Measurements from ENCODE around the gene RPS19BP1. TPM values are rescaled to one million over a fixed set of nuclear protein-coding genes. Genes with fewer than 3 reads are reported as not detected.
"Not testable (repeated sequence)": the region's sequence is repeated elsewhere in the genome, so short reads cannot be mapped to it uniquely, and the experiment has no call there.

RPS19BP1 gene
- total RNA-seq, 1 donor from 2014 or later, result 58.2 TPM

DNA sequence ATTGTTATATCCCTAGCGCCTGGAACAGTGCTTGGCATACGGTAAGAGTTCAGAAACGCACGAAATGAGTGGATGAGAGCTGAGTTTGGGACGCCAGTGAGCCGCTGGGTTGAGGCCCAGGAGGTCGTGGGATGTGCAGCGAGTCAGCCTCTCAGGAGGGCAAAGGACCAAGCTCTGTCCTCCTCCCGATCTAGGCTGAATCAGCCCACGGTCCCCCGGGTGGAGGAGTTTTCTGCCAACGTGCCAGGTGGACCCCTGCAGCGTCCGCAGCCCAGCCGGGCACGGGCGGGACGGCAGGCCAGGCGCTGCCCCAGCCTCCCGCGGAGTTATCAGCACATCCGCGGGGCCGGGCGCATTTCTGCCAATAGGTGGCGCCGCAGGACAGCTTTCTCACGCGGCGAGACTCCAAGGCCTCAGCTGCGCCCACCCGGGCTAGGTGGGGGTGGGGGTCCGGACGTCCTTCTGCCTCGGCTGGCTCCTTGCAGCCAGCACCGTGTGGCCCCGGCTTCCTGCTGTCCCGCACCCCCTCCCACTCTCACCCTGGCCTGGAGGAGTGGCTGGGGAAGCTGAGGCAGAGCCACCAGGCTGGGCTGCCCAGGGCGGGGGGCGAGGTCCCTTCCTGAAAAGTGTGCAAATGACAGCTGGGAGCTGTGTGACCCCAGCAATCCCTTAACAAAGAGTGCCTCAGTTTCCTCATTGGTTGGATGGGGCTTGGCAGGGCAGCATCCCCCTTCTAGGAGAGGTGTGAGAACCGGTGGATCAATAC, 2.2 kb upstream of the RPS19BP1 start:
- intact Hi-C loops (cut with DNase I), result loop anchor here (5.0 kb wide), 1 partner anchor 488 kb away; no protein-coding TSS in a partner anchor
- DNase-seq (ENCODE audit: low spot score), result peak; percentile 93
- ATAC-seq, result peak; percentile 47

DNA sequence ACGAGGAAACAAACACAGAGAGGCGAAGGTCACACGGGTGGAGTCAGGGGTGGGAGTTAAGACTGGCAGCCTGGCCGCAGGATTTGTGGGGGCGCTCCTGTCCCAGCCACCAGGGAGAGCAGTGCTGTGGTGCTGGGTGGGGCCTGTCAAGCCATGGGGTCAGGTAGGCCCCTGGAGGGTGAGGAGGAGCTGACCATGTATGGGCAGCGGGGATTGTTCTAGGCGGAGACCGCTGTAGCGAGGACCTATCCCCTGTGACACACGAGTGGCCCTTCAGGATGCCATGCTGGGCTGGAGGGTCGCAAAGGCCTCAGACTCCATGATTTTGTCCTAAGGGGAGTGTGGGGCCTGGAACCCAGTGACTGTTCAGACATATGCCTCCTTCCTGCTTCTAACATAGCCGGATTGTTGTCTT, 1.6 kb upstream of the RPS19BP1 start:
- intact Hi-C loops (cut with DNase I), result no loop called here
- no peak for DNase-seq (ENCODE audit: low spot score)

DNA sequence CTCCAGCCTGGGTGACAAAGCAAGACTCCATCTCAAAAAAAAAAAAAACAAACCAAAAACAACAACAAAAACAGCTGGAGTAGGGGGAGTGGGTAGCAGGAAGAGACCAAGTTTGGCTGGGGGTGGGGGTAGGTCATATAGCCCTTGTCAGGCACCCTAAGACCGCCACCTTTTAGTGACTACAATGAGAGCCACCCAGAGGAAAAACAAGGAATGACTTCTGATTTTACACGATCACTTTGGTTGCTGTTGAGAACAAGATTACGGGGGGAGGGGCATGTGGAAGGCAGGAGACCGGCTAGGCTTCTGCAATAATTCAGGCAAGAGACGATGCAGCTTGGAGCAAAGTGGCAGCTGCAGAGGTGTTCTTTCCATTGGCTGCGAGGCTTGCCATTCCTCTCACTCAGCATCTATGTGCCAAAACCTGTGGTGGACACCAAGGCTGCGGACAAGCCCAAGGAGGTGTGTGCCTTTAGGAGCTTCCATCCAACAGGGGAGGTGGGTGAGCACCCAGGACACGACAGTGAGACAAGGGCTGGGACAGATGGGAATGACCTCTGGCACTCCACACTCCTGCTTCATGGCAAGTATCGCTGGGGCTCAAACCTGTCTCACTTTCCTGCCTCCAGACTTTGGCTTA, 1.7 kb downstream of the RPS19BP1 start:
- DNase-seq (ENCODE audit: low spot score) (peak; percentile 62), ATAC-seq (no peak)
- intact Hi-C loops (cut with DNase I), result no loop called here

More for the DNA sequence above, 1.6 kb upstream of the RPS19BP1 start:
- ATAC-seq, result no peak

DNA sequence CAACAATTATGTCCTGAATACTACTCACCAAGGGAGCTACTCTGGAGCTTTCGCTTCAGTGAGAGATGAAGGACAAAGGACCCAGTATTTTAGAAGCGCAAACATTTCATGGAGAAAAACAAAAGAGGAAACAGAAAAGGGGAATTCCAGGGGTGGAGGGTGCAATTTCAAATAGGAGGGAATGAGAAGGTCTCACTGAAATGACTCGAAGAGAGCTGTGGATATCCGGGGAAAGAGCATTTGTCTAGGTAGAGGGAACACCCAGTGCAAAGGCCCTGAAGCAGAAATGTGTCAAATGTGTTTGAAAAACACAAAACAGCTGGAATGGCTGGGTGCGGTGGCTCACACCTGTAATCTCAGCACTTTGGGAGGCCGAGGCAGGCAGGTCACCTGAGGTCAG, 2.4 kb downstream of the RPS19BP1 start:
- ATAC-seq (no peak), DNase-seq (ENCODE audit: low spot score) (no peak)
- intact Hi-C loops (cut with DNase I), result no loop called here

DNA sequence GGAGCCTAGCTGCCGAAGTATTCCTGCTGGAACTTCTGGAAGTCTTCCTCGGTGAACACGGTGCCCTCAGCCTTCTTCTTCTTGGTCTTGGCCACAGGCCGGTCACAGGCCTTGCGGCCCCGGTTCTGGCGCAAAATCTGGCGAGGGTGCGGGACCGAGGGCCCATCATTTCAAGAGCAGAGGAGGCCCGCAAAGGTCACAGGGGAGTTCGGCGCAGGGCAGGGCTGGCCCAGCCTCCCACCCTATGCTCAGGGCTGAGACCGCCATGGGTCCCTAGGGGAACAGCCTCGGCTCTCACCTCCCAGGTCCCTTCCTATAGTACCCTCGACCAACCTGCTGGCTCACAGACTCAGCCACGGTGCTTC, 3.1 kb downstream of the RPS19BP1 start:
- no peak for DNase-seq (ENCODE audit: low spot score)
- ATAC-seq, result no peak
- intact Hi-C loops (cut with DNase I), result loop anchor here (10.0 kb wide), 2 partner anchors 125 to 355 kb away; no protein-coding TSS in a partner anchor

DNA sequence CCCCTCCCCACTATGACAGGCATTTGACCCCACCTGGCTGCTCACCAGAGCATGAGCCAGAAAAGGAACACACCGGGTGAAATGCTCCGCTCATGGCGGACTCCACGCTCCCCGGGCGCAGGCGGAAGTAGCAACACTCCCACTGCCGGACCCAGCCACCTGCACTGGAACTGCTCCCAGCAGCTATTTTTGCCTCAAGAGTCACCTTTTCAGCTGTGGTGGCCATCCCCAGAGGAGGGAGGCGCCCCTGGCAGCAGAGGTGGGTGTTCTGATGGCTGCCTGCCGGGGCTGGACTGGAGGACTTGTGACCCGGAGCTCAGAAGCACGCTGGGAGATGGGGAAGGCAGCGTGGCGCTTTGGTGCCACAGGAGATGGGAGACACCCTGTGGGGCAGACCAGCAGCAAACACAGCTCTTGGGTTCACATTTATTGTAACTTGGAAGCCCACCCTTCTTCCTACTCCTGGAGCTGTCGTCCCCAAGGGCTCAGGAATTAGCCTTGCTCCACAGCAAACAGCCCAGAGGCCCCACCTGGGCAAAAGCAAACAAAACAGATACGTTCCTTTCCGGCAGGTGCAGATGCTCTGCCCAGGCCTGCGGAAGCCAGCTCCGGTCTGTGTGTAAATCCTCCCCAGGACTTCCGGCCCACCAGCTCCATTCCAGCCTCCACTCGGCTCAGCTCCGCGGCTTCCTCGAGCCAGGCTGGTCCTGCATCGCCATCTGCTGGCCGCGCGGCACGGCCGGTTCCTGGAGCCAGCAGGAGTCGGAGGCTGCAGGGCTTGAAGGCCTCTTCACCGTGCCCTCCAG, 3.7 kb downstream of the RPS19BP1 start:
- intact Hi-C loops (cut with DNase I), result loop anchor here (10.0 kb wide), 2 partner anchors 124 to 354 kb away; no protein-coding TSS in a partner anchor
- ATAC-seq, result peak; percentile 62
- DNase-seq (ENCODE audit: low spot score), result peak; percentile 95

DNA sequence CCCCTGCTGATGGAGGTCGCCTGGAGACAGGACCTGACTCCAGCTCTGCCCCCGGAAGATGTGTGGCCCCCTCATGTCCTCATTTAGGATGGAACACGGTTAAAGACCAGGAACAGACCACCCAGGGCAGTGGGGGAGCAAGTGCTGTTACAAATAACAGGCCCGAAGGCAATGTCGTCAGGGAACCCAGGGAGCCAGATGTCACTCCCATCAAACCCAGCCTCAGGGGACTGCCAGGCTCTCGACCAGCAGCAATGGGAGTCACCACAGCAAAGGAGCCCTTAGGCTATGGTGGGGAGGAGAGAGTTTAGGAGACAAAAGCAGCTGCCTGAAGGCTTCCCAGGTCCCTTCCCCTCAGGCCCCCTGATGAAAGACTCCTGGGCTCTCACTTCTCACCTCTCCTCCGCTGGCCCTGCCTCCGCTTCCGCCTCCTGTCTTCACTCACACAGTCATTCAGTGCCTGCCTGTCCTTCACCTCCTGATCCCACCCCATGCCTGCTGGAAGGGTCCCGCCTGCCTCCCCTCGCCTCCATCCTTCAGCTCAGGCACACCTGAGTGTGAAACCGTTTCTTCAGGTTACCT, 4.4 kb downstream of the RPS19BP1 start:
- no peak for DNase-seq (ENCODE audit: low spot score)
- intact Hi-C loops (cut with DNase I), result loop anchor here (10.0 kb wide), 2 partner anchors 123 to 353 kb away; no protein-coding TSS in a partner anchor
- no peak for ATAC-seq

DNA sequence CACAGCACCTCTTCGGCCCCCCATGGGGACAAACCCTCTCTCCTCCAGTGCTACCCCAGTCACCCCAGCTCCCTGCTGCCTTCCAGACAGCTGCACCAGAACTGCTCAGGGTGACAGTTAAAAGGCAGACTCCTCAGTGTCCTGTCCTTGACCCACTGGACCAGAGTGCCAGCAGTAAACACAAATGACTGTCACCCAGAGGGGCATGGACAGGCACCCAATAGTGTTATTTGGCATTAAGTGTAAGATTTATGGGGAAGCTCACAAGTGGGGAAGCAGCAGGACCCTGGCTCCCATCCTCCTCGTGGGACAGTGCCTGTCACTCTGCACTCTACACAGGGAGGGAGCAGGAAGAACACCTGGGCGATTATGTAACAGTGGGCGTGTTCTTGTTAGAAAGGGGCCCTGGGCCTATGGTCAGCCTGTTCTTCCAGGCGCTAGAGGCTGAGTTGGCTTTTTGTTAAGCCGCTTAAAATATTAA, 5.0 kb downstream of the RPS19BP1 start:
- no peak for ATAC-seq
- intact Hi-C loops (cut with DNase I), result loop anchor here (10.0 kb wide), 2 partner anchors 123 to 353 kb away; no protein-coding TSS in a partner anchor
- no peak for DNase-seq (ENCODE audit: low spot score)

DNA sequence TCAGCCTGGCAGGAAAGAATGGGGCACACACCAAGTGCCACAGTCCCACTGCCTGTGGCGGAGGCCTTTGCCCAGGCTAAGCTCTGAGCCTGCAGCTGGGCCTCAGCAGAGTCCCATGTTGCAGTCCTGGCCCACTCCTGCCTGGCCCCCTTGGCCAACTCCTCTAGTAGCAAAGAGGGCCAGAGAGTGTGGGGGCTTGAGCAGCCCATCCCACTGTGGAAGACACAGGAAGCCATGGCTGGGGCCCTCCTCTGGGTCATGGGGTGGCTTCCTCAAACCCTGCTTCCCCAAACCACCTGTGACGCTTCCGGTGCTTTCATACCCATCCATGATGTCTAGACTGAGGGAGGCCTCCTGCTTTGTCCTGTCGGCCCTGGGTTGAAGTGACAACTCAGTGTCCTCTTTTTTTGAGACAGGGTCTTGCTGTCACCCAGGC, 5.8 kb downstream of the RPS19BP1 start:
- ATAC-seq (no peak), DNase-seq (ENCODE audit: low spot score) (no peak)
- intact Hi-C loops (cut with DNase I), result loop anchor here (10.0 kb wide), 2 partner anchors 122 to 352 kb away; no protein-coding TSS in a partner anchor

DNA sequence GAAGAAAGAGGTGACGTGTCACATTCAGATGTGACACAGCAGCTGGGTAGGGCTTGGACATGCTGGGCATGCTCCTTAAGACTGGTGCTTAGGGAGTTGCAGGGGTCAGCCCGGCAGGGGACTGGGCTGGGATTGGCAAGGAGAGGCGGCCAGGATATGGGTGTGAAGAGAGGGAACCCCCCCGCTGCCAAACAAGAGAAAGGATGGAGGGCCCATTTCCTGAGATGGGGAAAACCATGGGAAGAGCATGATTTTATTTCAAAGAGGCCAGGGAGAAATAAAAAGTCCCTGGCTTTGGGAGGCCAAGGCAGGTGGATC, 6.9 kb downstream of the RPS19BP1 start:
- intact Hi-C loops (cut with DNase I), result loop anchor here (10.0 kb wide), 2 partner anchors 121 to 351 kb away; no protein-coding TSS in a partner anchor
- DNase-seq (ENCODE audit: low spot score) (no peak), ATAC-seq (no peak)

DNA sequence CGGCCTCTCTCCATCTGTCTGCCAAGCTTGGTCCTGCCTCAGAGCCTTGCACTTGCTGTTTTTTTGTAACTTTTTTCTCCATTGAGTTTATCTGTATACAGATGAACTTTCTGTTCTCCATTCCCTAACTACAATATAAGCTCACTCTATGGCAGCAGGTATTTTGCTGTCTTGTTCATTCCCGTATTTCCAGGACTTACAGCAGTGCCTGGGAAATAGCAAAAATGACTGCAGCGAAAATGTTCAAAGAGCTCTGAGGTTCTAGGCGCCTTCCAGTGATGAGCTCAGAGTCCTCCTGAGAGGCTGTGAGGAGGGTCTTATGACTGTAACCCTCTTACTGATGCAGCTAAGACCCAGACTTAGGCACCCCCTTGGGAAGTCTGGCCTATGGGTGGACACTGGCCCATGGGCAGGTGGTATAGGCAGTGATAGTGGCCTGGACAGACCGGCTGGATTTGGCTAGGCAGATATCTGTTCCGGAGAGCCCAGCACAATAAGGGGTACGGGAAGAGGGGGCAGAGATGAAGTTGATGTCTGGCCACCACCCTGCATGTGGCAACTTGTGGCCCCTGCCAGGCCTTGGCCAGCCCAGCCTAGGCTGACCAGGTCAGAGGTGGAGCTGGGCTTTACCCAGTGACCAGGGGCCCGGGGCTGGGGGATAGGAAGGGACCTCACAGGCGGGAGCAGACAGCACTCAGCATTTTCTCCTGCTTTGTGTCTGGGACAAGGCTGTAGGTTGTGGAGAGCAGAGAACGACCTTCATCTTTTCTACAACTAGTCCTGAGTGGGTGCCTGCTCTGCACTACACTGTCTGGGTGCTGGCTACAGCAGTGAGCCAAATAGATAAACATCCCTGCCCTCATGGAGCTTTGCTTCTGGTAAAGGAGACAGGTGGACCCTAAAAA, 7.5 kb downstream of the RPS19BP1 start:
- intact Hi-C loops (cut with DNase I), result loop anchor here (10.0 kb wide), 2 partner anchors 120 to 350 kb away; no protein-coding TSS in a partner anchor
- no peak for ATAC-seq
- DNase-seq (ENCODE audit: low spot score), result no peak

DNA sequence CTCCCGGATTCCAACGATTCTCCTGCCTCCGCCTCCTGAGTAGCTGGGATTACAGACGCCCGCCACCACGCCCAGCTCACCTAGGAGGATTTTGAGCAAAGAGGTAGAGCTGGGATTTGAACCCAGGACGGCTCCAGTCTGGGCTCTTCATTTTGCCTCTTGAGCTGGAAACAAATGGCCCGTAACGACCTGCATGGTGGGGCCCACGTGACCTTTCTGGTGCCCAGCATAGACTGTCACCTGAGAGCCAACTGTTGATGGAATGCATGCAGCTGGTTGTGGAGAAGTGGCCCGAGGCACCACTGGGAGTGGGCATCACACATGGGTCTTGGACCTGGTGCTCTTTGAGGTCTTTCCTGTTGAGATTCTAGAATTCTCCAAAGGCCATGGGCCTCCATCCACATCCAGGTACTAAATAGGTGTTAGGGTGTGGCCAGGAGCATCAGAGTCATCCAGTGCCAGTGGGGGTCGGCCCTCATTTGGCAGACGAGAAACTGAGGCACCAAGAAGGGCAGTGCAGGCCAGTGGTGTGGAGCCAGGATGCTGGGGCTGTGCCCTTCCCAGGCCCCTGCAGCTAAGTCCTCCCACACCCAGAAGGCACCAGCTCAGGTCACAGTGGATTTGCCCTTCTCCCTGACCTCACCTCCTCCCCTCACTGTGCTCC, 8.3 kb downstream of the RPS19BP1 start:
- no peak for ATAC-seq
- intact Hi-C loops (cut with DNase I), result loop anchor here (10.0 kb wide), 2 partner anchors 119 to 349 kb away; no protein-coding TSS in a partner anchor
- DNase-seq (ENCODE audit: low spot score), result no peak

DNA sequence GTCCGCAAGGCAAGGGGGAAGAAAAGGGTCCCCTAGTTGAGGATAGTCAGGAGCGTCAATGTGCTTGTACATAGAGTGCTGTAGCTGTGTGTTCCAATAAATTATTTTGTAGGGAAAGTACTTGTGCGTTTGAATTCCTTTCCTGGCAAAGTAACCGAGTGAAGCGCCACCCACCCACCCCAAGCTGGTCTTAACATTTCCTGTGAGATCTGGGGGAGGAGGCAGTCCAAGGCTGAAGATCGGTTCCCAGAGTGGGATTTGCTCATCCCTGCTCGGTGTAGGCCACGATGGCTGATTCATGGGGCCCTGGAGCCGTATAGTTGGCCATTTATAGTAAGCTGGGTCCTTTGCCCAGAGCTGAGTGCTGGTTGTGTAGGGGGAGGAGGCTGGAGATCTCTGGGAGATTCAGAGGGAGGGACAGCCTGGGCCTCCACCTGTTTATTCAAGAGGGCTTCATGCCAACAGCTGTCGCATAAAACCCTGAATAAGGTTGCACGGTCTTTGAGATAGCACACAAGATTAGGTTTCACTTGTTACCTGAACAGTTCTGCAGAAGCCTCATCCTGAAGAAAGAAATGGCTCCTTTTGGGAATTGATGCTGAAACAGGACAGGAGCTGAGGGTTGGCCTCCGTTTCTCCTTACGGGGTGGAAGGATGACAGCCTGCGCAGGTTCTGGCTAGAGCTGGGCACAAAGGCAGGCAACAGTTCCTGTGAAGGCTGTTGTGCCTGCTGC, 9.8 kb downstream of the RPS19BP1 start:
- intact Hi-C loops (cut with DNase I), result loop anchor here (10.0 kb wide), 2 partner anchors 118 to 348 kb away; no protein-coding TSS in a partner anchor
- no peak for ATAC-seq
- DNase-seq (ENCODE audit: low spot score), result no peak

DNA sequence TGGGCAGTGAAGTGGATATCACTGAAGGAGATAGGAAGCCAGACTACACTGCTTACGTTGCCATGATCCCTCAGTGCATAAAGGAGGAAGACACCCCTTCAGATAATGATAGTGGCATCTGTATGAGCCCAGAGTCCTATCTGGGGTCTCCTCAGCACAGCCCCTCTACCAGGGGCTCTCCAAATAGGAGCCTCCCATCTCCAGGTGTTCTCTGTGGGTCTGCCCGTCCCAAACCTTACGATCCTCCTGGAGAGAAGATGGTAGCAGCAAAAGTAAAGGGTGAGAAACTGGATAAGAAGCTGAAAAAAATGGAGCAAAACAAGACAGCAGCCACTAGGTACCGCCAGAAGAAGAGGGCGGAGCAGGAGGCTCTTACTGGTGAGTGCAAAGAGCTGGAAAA, 10.5 kb downstream of the RPS19BP1 start:
- not testable (repeated sequence) for DNase-seq (ENCODE audit: low spot score); ATAC-seq
- intact Hi-C loops (cut with DNase I), result loop anchor here (10.0 kb wide), 2 partner anchors 117 to 347 kb away; no protein-coding TSS in a partner anchor

DNA sequence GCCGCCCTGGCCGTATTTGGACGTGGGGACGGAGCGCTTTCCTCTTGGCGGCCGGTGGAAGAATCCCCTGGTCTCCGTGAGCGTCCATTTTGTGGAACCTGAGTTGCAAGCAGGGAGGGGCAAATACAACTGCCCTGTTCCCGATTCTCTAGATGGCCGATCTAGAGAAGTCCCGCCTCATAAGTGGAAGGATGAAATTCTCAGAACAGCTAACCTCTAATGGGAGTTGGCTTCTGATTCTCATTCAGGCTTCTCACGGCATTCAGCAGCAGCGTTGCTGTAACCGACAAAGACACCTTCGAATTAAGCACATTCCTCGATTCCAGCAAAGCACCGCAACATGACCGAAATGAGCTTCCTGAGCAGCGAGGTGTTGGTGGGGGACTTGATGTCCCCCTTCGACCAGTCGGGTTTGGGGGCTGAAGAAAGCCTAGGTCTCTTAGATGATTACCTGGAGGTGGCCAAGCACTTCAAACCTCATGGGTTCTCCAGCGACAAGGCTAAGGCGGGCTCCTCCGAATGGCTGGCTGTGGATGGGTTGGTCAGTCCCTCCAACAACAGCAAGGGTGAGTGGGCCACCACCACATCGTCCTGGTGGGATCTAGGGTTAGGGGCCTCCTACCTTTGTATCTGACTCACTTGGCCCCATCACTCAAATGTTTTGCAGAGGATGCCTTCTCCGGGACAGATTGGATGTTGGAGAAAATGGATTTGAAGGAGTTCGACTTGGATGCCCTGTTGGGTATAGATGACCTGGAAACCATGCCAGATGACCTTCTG, 11.3 kb downstream of the RPS19BP1 start:
- DNase-seq (ENCODE audit: low spot score); ATAC-seq: not testable (repeated sequence)
- intact Hi-C loops (cut with DNase I), result loop anchor here (10.0 kb wide), 2 partner anchors 116 to 346 kb away; no protein-coding TSS in a partner anchor
